H9 (cell line): ENCODE results near the gene STX3. TPM values are rescaled to one million over a fixed set of nuclear protein-coding genes. Genes with fewer than 3 reads are reported as not detected.
A peak's percentile ranks its signal among the peaks of the same experiment; 100 is the strongest.

ENCODE experiments used
- DNase-seq: peaks from one replicate; pipeline ENCODE4 v3.0.0-alpha.2; 2017
- H2AFZ ChIP-seq: one replicate; pipeline ENCODE4 v1.6.1; 2013; ENCODE audit warnings: mild to moderate bottlenecking, low read length, control low read depth, moderate library complexity
- H2AK5ac ChIP-seq: 2 replicates; pipeline ENCODE4 v1.6.1; 2013; ENCODE audit warnings: low read length, control low read depth, mixed read lengths; ENCODE audit not compliant: insufficient read length
- H2BK120ac ChIP-seq: one replicate; pipeline ENCODE4 v1.6.1; 2013; ENCODE audit warnings: low read depth, mild to moderate bottlenecking, low read length, control low read depth, inconsistent platforms; ENCODE audit not compliant: poor library complexity, severe bottlenecking
- H2BK12ac ChIP-seq: 2 replicates; pipeline ENCODE4 v1.6.1; 2013; ENCODE audit warnings: low read length, control low read depth, mixed read lengths, low read depth; ENCODE audit not compliant: insufficient read length
- H2BK15ac ChIP-seq: 2 replicates; pipeline ENCODE4 v1.6.1; 2013; ENCODE audit warnings: low read depth, low read length, control low read depth
- H2BK20ac ChIP-seq: one replicate; pipeline ENCODE4 v1.6.1; 2013; ENCODE audit warnings: low read depth, mild to moderate bottlenecking, low read length, control low read depth, inconsistent platforms; ENCODE audit not compliant: poor library complexity, severe bottlenecking
- H2BK5ac ChIP-seq: 2 replicates; pipeline ENCODE4 v1.6.1; 2013; ENCODE audit warnings: low read length, control low read depth, mixed read lengths; ENCODE audit not compliant: insufficient read length
- H3K14ac ChIP-seq: 2 replicates; pipeline ENCODE4 v1.6.1; 2013; ENCODE audit warnings: low read length, control low read depth; ENCODE audit not compliant: insufficient read depth
- H3K18ac ChIP-seq: 2 replicates; pipeline ENCODE4 v1.6.1; 2013; ENCODE audit warnings: low read depth, mild to moderate bottlenecking, mixed read lengths, low read length, control low read depth; ENCODE audit not compliant: insufficient read length
- H3K23ac ChIP-seq: 2 replicates; pipeline ENCODE4 v1.6.1; 2013; ENCODE audit warnings: low read length, control low read depth, mixed read lengths, low read depth; ENCODE audit not compliant: insufficient read length
- H3K23me2 ChIP-seq: 2 replicates; pipeline ENCODE4 v1.6.1; 2013; ENCODE audit warnings: low read depth, mild to moderate bottlenecking, mixed read lengths, low read length, control low read depth; ENCODE audit not compliant: insufficient read length, poor library complexity, severe bottlenecking
- H3K27ac ChIP-seq: 2 replicates; pipeline ENCODE4 v1.5.1; 2013; ENCODE audit warnings: low read length, control low read depth, mixed read lengths, low read depth; ENCODE audit not compliant: insufficient read length
- H3K27me3 ChIP-seq: 2 replicates; pipeline ENCODE4 v1.6.1; 2013; ENCODE audit warnings: low read length, control low read depth, inconsistent platforms; ENCODE audit not compliant: insufficient read depth
- H3K4ac ChIP-seq: 2 replicates; pipeline ENCODE4 v1.6.1; 2013; ENCODE audit warnings: low read depth, mild to moderate bottlenecking, control low read depth, inconsistent platforms, low read length, moderate library complexity
- H3K4me1 ChIP-seq: 2 replicates; pipeline ENCODE4 v1.6.1; 2013; ENCODE audit warnings: low read length, control low read depth, inconsistent platforms; ENCODE audit not compliant: insufficient read depth
- H3K4me2 ChIP-seq: 2 replicates; pipeline ENCODE4 v1.6.1; 2013; ENCODE audit warnings: low read length, control low read depth, mixed read lengths; ENCODE audit not compliant: insufficient read length, insufficient read depth
- H3K56ac ChIP-seq: 2 replicates; pipeline ENCODE4 v1.6.1; 2013; ENCODE audit warnings: low read depth, mild to moderate bottlenecking, mixed read lengths, low read length, control low read depth; ENCODE audit not compliant: insufficient read length
- H3K79me1 ChIP-seq: 2 replicates; pipeline ENCODE4 v1.6.1; 2013; ENCODE audit warnings: low read depth, mild to moderate bottlenecking, moderate library complexity, low read length, control low read depth, inconsistent platforms; ENCODE audit not compliant: insufficient read depth, poor library complexity, severe bottlenecking
- H3K79me2 ChIP-seq: 2 replicates; pipeline ENCODE4 v1.6.1; 2013; ENCODE audit warnings: low read length, control low read depth, inconsistent platforms; ENCODE audit not compliant: insufficient read depth
- H3K9ac ChIP-seq: 2 replicates; pipeline ENCODE4 v1.6.1; 2013; ENCODE audit warnings: low read length, control low read depth, mixed read lengths; ENCODE audit not compliant: insufficient read length; ENCODE audit errors: extremely low read depth
- H3K9me3 ChIP-seq: one replicate; pipeline ENCODE4 v1.6.1; 2013; ENCODE audit warnings: low read depth, low read length, inconsistent platforms; ENCODE audit not compliant: control insufficient read depth
- H3T11ph ChIP-seq: one replicate; pipeline ENCODE4 v1.6.1; 2013; ENCODE audit warnings: mild to moderate bottlenecking, low read length, control low read depth, inconsistent platforms
- H4K20me1 ChIP-seq: one replicate; pipeline ENCODE4 v1.6.1; 2013; ENCODE audit not compliant: control insufficient read depth, insufficient read length, insufficient read depth
- H4K5ac ChIP-seq: 2 replicates; pipeline ENCODE4 v1.6.1; 2013; ENCODE audit warnings: low read depth, mild to moderate bottlenecking, mixed read lengths, low read length, control low read depth; ENCODE audit not compliant: insufficient read length
- H4K8ac ChIP-seq: replicated peaks from 2 replicates; pipeline ENCODE4 v1.6.1; 2013; ENCODE audit warnings: low read length, control low read depth, mixed read lengths, low read depth; ENCODE audit not compliant: insufficient read length
- H4K91ac ChIP-seq: 2 replicates; pipeline ENCODE4 v1.6.1; 2013; ENCODE audit warnings: low read depth, mild to moderate bottlenecking, moderate library complexity, mixed read lengths, low read length, control low read depth; ENCODE audit not compliant: insufficient read length
- H3K27ac Mint-ChIP-seq, 3 experiments: 2 replicates in 2 of 3; 3 replicates in 1 of 3; pipeline ENCODE4 v1.8.0; 2020 to 2021; ENCODE audit warnings: mixed read lengths in 3 of 3, mild to moderate bottlenecking in 1 of 3, moderate library complexity in 1 of 3
- H3K27me3 Mint-ChIP-seq: 2 replicates; pipeline ENCODE4 v1.8.0; 2021; ENCODE audit warnings: low read depth, mild to moderate bottlenecking, moderate library complexity, mixed read lengths
- H3K36me3 Mint-ChIP-seq, 3 experiments: 2 replicates in 2 of 3; 3 replicates in 1 of 3; pipeline ENCODE4 v1.8.0; 2020 to 2021; ENCODE audit warnings: low read depth in 3 of 3, mixed read lengths in 3 of 3; ENCODE audit not compliant: insufficient read depth in 1 of 3
- H3K4me1 Mint-ChIP-seq, 2 experiments: 2 replicates each; pipeline ENCODE4 v1.8.0; 2020; ENCODE audit warnings: mixed read lengths in 2 of 2
- H3K4me3 Mint-ChIP-seq, 2 experiments: 2 replicates in 1 of 2; 3 replicates in 1 of 2; pipeline ENCODE4 v1.8.0; 2020 to 2021; ENCODE audit warnings: mild to moderate bottlenecking in 2 of 2, mixed read lengths in 2 of 2, moderate library complexity in 1 of 2
- H3K9me3 Mint-ChIP-seq, 2 experiments: 2 replicates in 1 of 2; 3 replicates in 1 of 2; pipeline ENCODE4 v1.8.0; 2020; ENCODE audit warnings: mild to moderate bottlenecking in 2 of 2, mixed read lengths in 2 of 2, moderate library complexity in 1 of 2
- WGBS: extraction: QIAGEN DNeasy Blood & Tissue Kit; methylation state at CpG from one replicate; pipeline ENCODE4 v1.1.7; 2013; ENCODE audit warnings: missing lambda C conversion rate, low lambda C conversion rate, mixed read lengths; ENCODE audit not compliant: insufficient read length; ENCODE audit errors: extremely low coverage; 5-methylcytosine and 5-hydroxymethylcytosine counted together
- total RNA-seq: library from RNA; stranded (reverse); gene quantifications from 2 replicates; pipeline ENCODE4 v1.2.1, GENCODE V29; 2021
- TF ChIP-seq, protein P1 (sequence below): fragments of 200-600 bp; sonication (generic); conservative IDR thresholded peaks from 3 replicates; pipeline ENCODE4 v1.8.0; 2021; ENCODE audit warnings: antibody characterized with exemption, mild to moderate bottlenecking

The STX3 gene
- total RNA-seq, 1 experiment from 2014 or later: 41.0 TPM

DNA sequence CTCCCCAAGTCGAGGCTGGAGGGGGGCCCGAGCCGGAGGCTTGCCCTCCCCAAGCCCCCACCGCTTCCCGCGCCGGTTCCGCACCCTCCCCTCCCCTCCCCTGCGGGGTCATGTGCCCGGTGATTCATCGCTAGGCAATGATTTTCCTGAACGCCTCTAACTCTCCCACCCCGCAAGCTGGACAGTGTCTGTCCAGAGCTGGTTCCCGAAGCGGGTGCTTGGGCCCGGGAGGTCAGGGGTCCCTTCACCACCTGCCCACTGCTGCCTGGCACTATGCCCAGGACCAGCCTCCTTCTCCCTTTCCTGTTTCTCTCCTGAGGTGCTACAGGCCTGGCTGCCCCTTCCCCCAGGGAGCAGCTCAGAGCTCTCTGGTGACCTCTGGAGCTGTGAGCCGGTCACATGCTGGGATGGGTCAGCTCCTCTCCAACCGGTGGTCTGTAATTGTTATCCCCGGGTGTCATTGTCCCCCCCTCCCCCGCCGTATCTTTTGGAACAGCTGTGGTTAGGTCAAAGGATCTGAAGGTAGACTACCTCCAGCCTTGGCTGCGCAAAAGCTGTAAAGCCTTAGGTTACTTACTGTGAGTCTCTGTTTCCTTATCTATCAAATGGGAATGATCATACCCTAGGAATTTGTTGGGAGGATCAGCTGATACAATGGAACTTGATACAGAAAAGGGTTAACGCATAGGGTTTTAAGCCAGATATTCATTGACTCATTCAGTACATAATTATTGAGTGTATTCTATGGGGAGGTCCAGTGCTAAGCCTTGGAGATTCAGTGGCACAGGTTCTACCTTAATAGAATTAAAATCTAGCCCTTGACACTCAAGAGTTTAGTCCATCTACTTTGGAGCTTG, 753 bp downstream of the STX3 start:
- Mint-ChIP-seq H3K4me3 (peak overlapping the region; percentile 92 to 96), H3K4me1 (peaks cover 35 to 39% of the 10 kb centered on the region in 2 experiments)
- peaks cover 25% of the 10 kb centered on the region; the same call in 1 of the 2 replicates for H3K79me2 ChIP-seq

More for the DNA sequence above, 753 bp downstream of the STX3 start:
- H3K27me3 Mint-ChIP-seq: peaks cover 6% of the 10 kb centered on the region
- TF ChIP-seq, protein P1, sequence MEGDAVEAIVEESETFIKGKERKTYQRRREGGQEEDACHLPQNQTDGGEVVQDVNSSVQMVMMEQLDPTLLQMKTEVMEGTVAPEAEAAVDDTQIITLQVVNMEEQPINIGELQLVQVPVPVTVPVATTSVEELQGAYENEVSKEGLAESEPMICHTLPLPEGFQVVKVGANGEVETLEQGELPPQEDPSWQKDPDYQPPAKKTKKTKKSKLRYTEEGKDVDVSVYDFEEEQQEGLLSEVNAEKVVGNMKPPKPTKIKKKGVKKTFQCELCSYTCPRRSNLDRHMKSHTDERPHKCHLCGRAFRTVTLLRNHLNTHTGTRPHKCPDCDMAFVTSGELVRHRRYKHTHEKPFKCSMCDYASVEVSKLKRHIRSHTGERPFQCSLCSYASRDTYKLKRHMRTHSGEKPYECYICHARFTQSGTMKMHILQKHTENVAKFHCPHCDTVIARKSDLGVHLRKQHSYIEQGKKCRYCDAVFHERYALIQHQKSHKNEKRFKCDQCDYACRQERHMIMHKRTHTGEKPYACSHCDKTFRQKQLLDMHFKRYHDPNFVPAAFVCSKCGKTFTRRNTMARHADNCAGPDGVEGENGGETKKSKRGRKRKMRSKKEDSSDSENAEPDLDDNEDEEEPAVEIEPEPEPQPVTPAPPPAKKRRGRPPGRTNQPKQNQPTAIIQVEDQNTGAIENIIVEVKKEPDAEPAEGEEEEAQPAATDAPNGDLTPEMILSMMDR: peak; percentile 24; the same call in 1 of the 3 replicates
- peak overlapping the region in 2 of 3 experiments; percentile 93 to 97; a peak in 5 of 7 replicates for H3K27ac Mint-ChIP-seq
- H4K5ac ChIP-seq: no peak overlapping the region
- H2BK5ac ChIP-seq: no peak overlapping the region
- peak overlapping the region; percentile 52; the same call in 1 of the 2 replicates for H3K14ac ChIP-seq
- H3K23ac ChIP-seq: no peak overlapping the region
- no peaks in the 10 kb centered on the region for H4K20me1 ChIP-seq
- no peak overlapping the region for H2BK120ac ChIP-seq
- H3K27me3 ChIP-seq: no peaks in the 10 kb centered on the region
- no peak overlapping the region for H2BK12ac ChIP-seq
- no peak overlapping the region for H3K4ac ChIP-seq
- no peak overlapping the region for H2BK15ac ChIP-seq
- H3K23me2 ChIP-seq: peaks cover 19% of the 10 kb centered on the region
- no peak overlapping the region for H3K27ac ChIP-seq
- H4K91ac ChIP-seq: no peak overlapping the region
- H3T11ph ChIP-seq: no peak overlapping the region
- peak overlapping the region; percentile 66 for H3K9ac ChIP-seq
- peaks cover 8% of the 10 kb centered on the region for H3K79me1 ChIP-seq
- H2AK5ac ChIP-seq: no peak overlapping the region
- H3K4me1 ChIP-seq: 0 out of 2 replicates have a peak, but pooled peaks cover 4% of the 10 kb centered on the region
- no peaks in the 10 kb centered on the region; a peak in 1 of 5 replicates for H3K9me3 Mint-ChIP-seq
- H3K18ac ChIP-seq: no peak overlapping the region
- H2AFZ ChIP-seq: no peak overlapping the region
- DNase-seq: peak; percentile 71
- peaks cover 2 to 13% (median 7%) of the 10 kb centered on the region in 3 experiments; a peak in 5 of 7 replicates for H3K36me3 Mint-ChIP-seq
- H4K8ac ChIP-seq: no peak overlapping the region
- no peaks in the 10 kb centered on the region for H3K9me3 ChIP-seq
- WGBS: no CpG with 5 or more reads among the region's 23 CpGs
- H3K4me2 ChIP-seq: peak overlapping the region; percentile 85
- no peak overlapping the region for H3K56ac ChIP-seq
- H2BK20ac ChIP-seq: no peak overlapping the region
